IMR-90 (cell line): ENCODE measurements around the gene CDH23. TPM values are rescaled to one million over a fixed set of nuclear protein-coding genes. Genes with fewer than 3 reads are reported as not detected.

ENCODE experiments used
- ATAC-seq: fragments of 200-7000 bp; cut with Tn5 transposase; 2 replicates; pipeline ENCODE4 v1.9.1; 2020; ENCODE audit warnings: low read depth, mild to moderate bottlenecking, moderate library complexity
- BruUV-seq: library from RNA; stranded (reverse); fragments of 400-500 nt; replicated peaks from 2 replicates; lab custom pipeline; 2021; lab: Mats Ljungman, UMichigan
- CTCF ChIA-PET: fragments of 300-600 bp; formaldehyde crosslinking; extraction: SDS; loops from one replicate; lab custom pipeline; 2021; ENCODE audit warnings: antibody characterized with exemption; lab: Yijun Ruan, JAX
- POLR2A ChIA-PET: fragments of 300-600 bp; sonication (Branson Sonifier 250); formaldehyde crosslinking; loops from one replicate; lab custom pipeline; 2022; ENCODE audit warnings: antibody characterized with exemption; ENCODE audit not compliant: unreplicated experiment; lab: Charles Lee
- DNase-seq: peaks from one replicate; pipeline ENCODE4 v3.0.0; 2013
- H2AFZ ChIP-seq: replicated peaks from 2 replicates; pipeline ENCODE3; 2013; ENCODE audit warnings: low read length, mild to moderate bottlenecking; ENCODE audit not compliant: poor library complexity
- H2AK5ac ChIP-seq: 2 replicates; pipeline ENCODE4 v1.6.1; 2013; ENCODE audit warnings: low read depth, low read length, inconsistent platforms
- H2AK9ac ChIP-seq: replicated peaks from 2 replicates; pipeline ENCODE3; 2013; ENCODE audit warnings: mild to moderate bottlenecking, low read depth, low read length, moderate library complexity; ENCODE audit not compliant: poor library complexity
- H2BK120ac ChIP-seq: 2 replicates; pipeline ENCODE4 v1.6.1; 2013; ENCODE audit warnings: low read depth, low read length, inconsistent platforms
- H2BK15ac ChIP-seq: 3 replicates; pipeline ENCODE4 v1.6.1; 2013; ENCODE audit warnings: low read depth, low read length, inconsistent platforms
- H2BK20ac ChIP-seq: 2 replicates; pipeline ENCODE4 v1.6.1; 2013; ENCODE audit warnings: low read depth, mild to moderate bottlenecking, inconsistent platforms, low read length, moderate library complexity
- H2BK5ac ChIP-seq: 2 replicates; pipeline ENCODE4 v1.6.1; 2013; ENCODE audit warnings: mild to moderate bottlenecking, low read depth, low read length, inconsistent platforms; ENCODE audit not compliant: poor library complexity, severe bottlenecking
- H3K14ac ChIP-seq: replicated peaks from 2 replicates; pipeline ENCODE4 v1.6.1; 2013; ENCODE audit warnings: low read depth, low read length, inconsistent platforms
- H3K18ac ChIP-seq: 2 replicates; pipeline ENCODE4 v1.6.1; 2013; ENCODE audit warnings: low read depth, low read length, control low read depth
- H3K23ac ChIP-seq: 2 replicates; pipeline ENCODE4 v1.6.1; 2013; ENCODE audit warnings: low read depth, low read length, inconsistent platforms
- H3K27ac ChIP-seq: 2 replicates; pipeline ENCODE4 v1.5.1; 2013; ENCODE audit warnings: mild to moderate bottlenecking, control low read depth, low read length; ENCODE audit not compliant: insufficient read depth
- H3K27me3 ChIP-seq: 2 replicates; pipeline ENCODE4 v1.6.1; 2013; ENCODE audit warnings: low read length; ENCODE audit not compliant: control insufficient read depth, insufficient read depth
- H3K36me3 ChIP-seq: 2 replicates; pipeline ENCODE4 v1.6.1; 2013; ENCODE audit warnings: low read length, mixed read lengths; ENCODE audit not compliant: control insufficient read depth, insufficient read depth
- H3K4ac ChIP-seq: 2 replicates; pipeline ENCODE4 v1.6.1; 2013; ENCODE audit warnings: low read depth, low read length, inconsistent platforms
- H3K4me1 ChIP-seq: 2 replicates; pipeline ENCODE4 v1.6.1; 2013; ENCODE audit warnings: low read length, mixed read lengths; ENCODE audit not compliant: control insufficient read depth, insufficient read depth
- H3K4me2 ChIP-seq: 2 replicates; pipeline ENCODE4 v1.6.1; 2013; ENCODE audit warnings: low read depth, mild to moderate bottlenecking, control low read depth, low read length, moderate library complexity
- H3K4me3 ChIP-seq: 2 replicates; pipeline ENCODE4 v1.5.1; 2013; ENCODE audit warnings: low read depth, mild to moderate bottlenecking, control low read depth, low read length, moderate library complexity; ENCODE audit not compliant: insufficient read depth
- H3K56ac ChIP-seq: 2 replicates; pipeline ENCODE4 v1.6.1; 2013; ENCODE audit warnings: low read length, inconsistent platforms; ENCODE audit not compliant: insufficient read depth; ENCODE audit errors: extremely low read depth
- H3K79me1 ChIP-seq, 2 experiments: 2 replicates each; pipeline ENCODE4 v1.6.1; 2013; ENCODE audit warnings: low read length in 2 of 2, inconsistent platforms in 1 of 2, low read depth in 1 of 2
- H3K9ac ChIP-seq: 2 replicates; pipeline ENCODE4 v1.6.1; 2013; ENCODE audit warnings: low read depth, low read length, control low read depth
- H3K9me1 ChIP-seq: 2 replicates; pipeline ENCODE4 v1.6.1; 2013; ENCODE audit warnings: low read length, inconsistent platforms; ENCODE audit not compliant: insufficient read depth
- H3K9me3 ChIP-seq: 2 replicates; pipeline ENCODE4 v1.6.1; 2013; ENCODE audit warnings: low read length; ENCODE audit not compliant: control insufficient read depth, insufficient read depth
- H4K20me1 ChIP-seq: 2 replicates; pipeline ENCODE4 v1.6.1; 2013; ENCODE audit warnings: low read length, inconsistent platforms; ENCODE audit not compliant: insufficient read depth
- H4K5ac ChIP-seq: 2 replicates; pipeline ENCODE4 v1.6.1; 2013; ENCODE audit warnings: mild to moderate bottlenecking, low read depth, low read length, control low read depth
- H4K8ac ChIP-seq, 2 experiments: 2 replicates each; pipeline ENCODE4 v1.6.1; 2013; ENCODE audit warnings: low read depth in 2 of 2, low read length in 2 of 2, control low read depth in 1 of 2, inconsistent platforms in 1 of 2
- H4K91ac ChIP-seq: 2 replicates; pipeline ENCODE4 v1.6.1; 2013; ENCODE audit warnings: low read depth, low read length, inconsistent platforms; ENCODE audit not compliant: insufficient read depth
- ELK1 ChIP-seq: fragments of 150-350 bp; IDR thresholded peaks from 2 replicates; pipeline ENCODE4 v1.6.1; 2016; ENCODE audit warnings: low read depth, mild to moderate bottlenecking, low read length, moderate library complexity, borderline replicate concordance
- MXI1 ChIP-seq: IDR thresholded peaks from 2 replicates; pipeline ENCODE4 v1.6.1; 2012; ENCODE audit warnings: low read depth, mild to moderate bottlenecking, low read length, moderate library complexity, borderline replicate concordance
- RAD21 ChIP-seq: IDR thresholded peaks from 2 replicates; pipeline ENCODE4 v1.6.1; 2012; ENCODE audit warnings: low read length, improper control_type of control experiment
- WGBS, 2 experiments: methylation state at CpG; one replicate each; pipeline versions ENCODE4 v1.1.5 to v1.1.7; 2013; ENCODE audit warnings: missing lambda C conversion rate in 2 of 2; ENCODE audit not compliant: insufficient read length in 1 of 2; ENCODE audit errors: extremely low coverage in 2 of 2; 5-methylcytosine and 5-hydroxymethylcytosine counted together
- dilution Hi-C: fragments of 300-500 bp; cut with HindIII; formaldehyde crosslinking; loops from one replicate; pipeline ENCODE4 v1.14.3; 2018; ENCODE audit warnings: low sequenced_read_pairs; ENCODE audit not compliant: unreplicated experiment
- in situ Hi-C: fragments of 300-500 bp; cut with MboI; formaldehyde crosslinking; loops from 3 replicates; pipeline ENCODE4 v1.14.3; 2019; ENCODE audit warnings: low sequenced_read_pairs, inconsistent platforms, mixed read lengths
- intact Hi-C: fragments of 100-400 bp; cut with micrococcal nuclease; formaldehyde crosslinking; loops from 2 replicates; pipeline ENCODE4 v1.10.0; 2022
- polyA plus RNA-seq, 3 experiments: library from polyadenylated mRNA; depleted of rRNA; stranded (reverse); fragments of >200 nt; gene quantifications; 2 replicates each; pipeline ENCODE4 v1.2.3, GENCODE V29; 2012; ENCODE audit warnings: low replicate concordance in 1 of 3
- total RNA-seq: library from RNA; depleted of rRNA; stranded (reverse); fragments of >200 nt; gene quantifications from 2 replicates; pipeline ENCODE4 v1.2.3, GENCODE V29; 2012

Gene CDH23
- total and polyA plus RNA-seq, 2 of the 4 experiments (the other 2 are of a cell fraction) = under 0.01 to 0.03 TPM

GRCh38 chr10:71471957-71472365 is 75.2 kb downstream of the CDH23 start:
- intact Hi-C loops = no loop called here

More at GRCh38 chr10:71471957-71472365, 75.2 kb downstream of the CDH23 start:
- Histone ChIP-seq H3K4me1 (no peaks in the 10 kb centered on the region), H2AK9ac (no peak overlapping the region), H3K4me3 (no peak overlapping the region), H2BK15ac (no peak overlapping the region), H3K27ac (no peak overlapping the region), H2BK20ac (no peak overlapping the region), H3K9ac (no peak overlapping the region), H3K56ac (no peak overlapping the region), H2BK120ac (no peak overlapping the region), H3K18ac (no peak overlapping the region), H4K8ac (no peak overlapping the region), H3K4ac (no peak overlapping the region), H4K5ac (no peak overlapping the region), H4K91ac (no peak overlapping the region), H3K23ac (no peak overlapping the region), H2AFZ (no peak overlapping the region), H3K79me1 (no peaks in the 10 kb centered on the region), H3K14ac (no peak overlapping the region), H2BK5ac (no peak overlapping the region), H3K9me3 (no peaks in the 10 kb centered on the region), H3K4me2 (no peak overlapping the region), H3K27me3 (peaks cover 29% of the 10 kb centered on the region), H3K36me3 (no peaks in the 10 kb centered on the region), H2AK5ac (no peak overlapping the region), H4K20me1 (no peaks in the 10 kb centered on the region), H3K9me1 (no peaks in the 10 kb centered on the region)
- CTCF ChIA-PET = no interaction called here
- in situ Hi-C loops = no loop called here
- TF ChIP-seq RAD21 = no peak
- TF ChIP-seq MXI1 = no peak
- TF ChIP-seq ELK1 = no peak
- no TSS peak for BruUV-seq
- ATAC-seq (no peak), DNase-seq (no peak)
- dilution Hi-C loops = no loop called here
- WGBS, 2 experiments = 13% methylated on average over 1 of the region's 6 CpGs; no CpG with 5 or more reads in 1 of the 2 experiments
- POLR2A ChIA-PET = no interaction called here
